ENCODE measurements around the gene NPPC.
"Not testable (repeated sequence)": the region's sequence is repeated elsewhere in the genome, so short reads cannot be mapped to it uniquely, and the experiment has no call there.

Gene NPPC, protein sequence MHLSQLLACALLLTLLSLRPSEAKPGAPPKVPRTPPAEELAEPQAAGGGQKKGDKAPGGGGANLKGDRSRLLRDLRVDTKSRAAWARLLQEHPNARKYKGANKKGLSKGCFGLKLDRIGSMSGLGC

GRCh38 chr2:231926180-231926741, at the start of gene NPPC:
TSS of gene NPPC (minus strand) at chr2:231926396. CDS start at chr2:231926249, 147 bp downstream.
- DNase-seq (ENCODE audit: low read depth): no peak

- no peak for DNase-seq (ENCODE audit: low read depth)
Measured at GRCh38 chr2:231975001-231975400, 48.8 kb upstream of the NPPC start.

- DNase-seq (ENCODE audit: low read depth): no peak
Measured at GRCh38 chr2:231970461-231970860, 44.3 kb upstream of the NPPC start.

DNA sequence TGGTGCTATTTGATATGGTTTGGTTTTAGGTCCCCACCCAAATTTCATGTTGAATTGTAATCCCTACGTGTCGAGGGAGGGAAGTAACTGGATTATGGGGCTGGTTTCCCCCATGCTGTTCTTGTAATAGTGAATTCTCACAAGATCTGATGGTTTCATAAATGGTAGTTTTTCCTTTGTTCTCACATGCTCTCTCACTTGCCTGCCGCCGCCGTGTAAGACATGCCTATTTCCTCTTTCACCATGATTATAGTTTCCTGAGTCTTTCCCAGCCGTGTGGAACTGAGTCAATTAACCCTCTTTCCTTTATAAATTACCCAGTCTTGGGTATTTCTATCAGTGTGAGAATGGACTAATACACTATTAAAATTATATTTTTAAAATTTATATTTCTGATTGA, 42.6 kb upstream of the NPPC start:
- DNase-seq (ENCODE audit: low read depth): no peak

GRCh38 chr2:231966886-231967285, 40.7 kb upstream of the NPPC start:
- no peak for DNase-seq (ENCODE audit: low read depth)

DNA sequence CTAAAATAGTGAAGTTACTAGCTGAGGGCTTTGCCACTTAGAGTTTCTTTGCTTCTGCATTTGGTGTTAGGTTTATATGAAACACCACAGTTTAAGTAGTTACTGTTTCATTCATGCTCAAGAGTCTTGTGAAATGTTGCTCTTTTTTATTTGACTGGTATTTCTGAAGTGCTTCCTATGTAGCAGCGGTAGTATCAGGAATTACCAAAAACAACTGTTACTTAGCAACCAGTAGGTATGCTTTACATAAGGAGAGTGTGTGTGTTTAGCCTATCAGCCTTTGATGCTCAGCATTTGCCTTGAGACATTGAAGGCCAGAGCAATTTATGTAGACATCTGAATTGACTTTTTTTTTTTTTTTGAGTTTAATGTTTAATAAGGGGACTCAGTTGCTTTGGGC, 38.9 kb upstream of the NPPC start:
- no peak for DNase-seq (ENCODE audit: low read depth)

GRCh38 chr2:231961349-231962166, 35.4 kb upstream of the NPPC start, which contains the start of gene DIS3L2:
TSS of gene DIS3L2 (plus strand) at chr2:231961713. CDS start at chr2:232014928, 53,215 bp downstream.
- no peak for DNase-seq (ENCODE audit: low read depth)

GRCh38 chr2:231960810-231961348, 34.7 kb upstream of the NPPC start:
- DNase-seq (ENCODE audit: low read depth): no peak

- DNase-seq (ENCODE audit: low read depth): no peak
Measured at GRCh38 chr2:231957913-231958763, 31.9 kb upstream of the NPPC start.

DNA sequence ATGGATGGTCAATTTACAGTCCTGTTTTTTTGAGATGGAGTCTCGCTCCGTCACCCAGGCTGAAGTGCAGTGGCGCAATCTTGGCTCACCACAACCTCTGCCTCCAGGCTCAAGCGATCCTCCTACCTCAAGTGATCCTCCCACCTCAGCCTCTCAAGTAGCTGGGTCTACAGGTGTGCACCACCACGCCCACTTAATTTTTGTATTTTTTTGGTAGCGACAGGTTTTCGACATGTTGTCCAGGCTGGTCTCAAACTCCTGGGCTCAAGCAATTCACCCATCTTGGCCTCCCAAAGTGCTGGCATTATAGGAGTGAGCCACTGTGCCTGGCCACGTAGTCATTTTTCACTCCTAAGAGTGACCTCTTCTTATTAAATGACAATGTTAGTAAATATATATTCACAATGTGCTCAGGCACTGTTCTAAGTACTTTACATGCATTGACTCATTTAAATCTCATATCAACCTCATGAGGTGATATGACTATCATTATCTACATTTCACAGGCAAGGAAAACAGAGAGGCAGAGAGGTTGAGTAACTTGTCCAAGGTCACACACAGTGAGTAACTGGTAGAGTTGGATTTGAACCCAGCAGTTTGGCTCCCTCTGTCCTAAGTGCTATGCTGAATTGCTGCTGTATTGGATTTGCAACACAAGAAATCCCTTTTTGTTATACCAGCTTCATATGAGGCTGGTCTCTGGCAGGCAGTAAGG, 29.7 kb upstream of the NPPC start:
- no peak for DNase-seq (ENCODE audit: low read depth)

- DNase-seq (ENCODE audit: low read depth): no peak
Measured at GRCh38 chr2:231951452-231952035, 25.3 kb upstream of the NPPC start.

DNA sequence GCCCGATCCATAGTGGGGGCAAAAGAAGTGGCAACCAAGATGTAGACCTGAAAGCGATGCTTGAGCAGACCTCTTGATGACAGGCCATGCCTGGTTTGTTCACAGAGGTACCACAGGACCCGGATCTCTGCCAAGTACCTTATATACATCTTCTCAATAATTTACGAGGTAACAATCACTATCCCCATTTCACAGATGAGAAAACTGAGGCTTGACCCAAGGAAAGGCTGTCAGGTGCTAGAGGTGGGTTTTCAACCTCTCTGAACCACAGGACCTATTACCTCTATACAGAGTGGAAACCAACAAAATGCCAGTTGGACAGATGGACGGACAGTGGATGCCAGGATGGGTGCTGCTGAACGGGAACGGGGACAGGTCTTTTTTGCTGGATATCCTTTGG, 21.5 kb upstream of the NPPC start:
- no peak for DNase-seq (ENCODE audit: low read depth)

GRCh38 chr2:231947112-231947511, 20.9 kb upstream of the NPPC start:
- not testable (repeated sequence) for DNase-seq (ENCODE audit: low read depth)

GRCh38 chr2:231946241-231946814, 20.1 kb upstream of the NPPC start:
- no peak for DNase-seq (ENCODE audit: low read depth)

GRCh38 chr2:231942180-231942579, 16.0 kb upstream of the NPPC start:
- DNase-seq (ENCODE audit: low read depth): no peak

DNA sequence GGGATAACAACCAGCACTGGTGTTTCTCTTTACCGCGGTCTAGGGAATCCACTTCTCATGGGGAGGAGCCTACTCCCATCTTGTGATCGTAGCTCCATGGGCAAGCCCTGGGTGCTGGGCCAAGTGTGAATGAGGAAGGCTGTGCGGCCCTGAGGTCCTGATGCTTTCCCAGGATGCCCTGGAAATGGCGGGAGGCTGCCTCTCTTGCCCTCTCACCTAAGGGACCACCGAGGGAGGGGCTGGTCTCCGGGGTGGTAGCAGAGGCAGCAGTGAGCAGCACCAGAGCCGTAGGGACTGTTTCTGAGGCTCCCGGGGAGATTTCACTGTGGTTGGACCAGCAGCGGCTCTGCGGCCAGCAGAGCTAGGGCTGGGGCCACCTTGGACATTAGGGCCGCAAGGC, 15.5 kb upstream of the NPPC start:
- no peak for DNase-seq (ENCODE audit: low read depth)

GRCh38 chr2:231940795-231941194, 14.6 kb upstream of the NPPC start:
- no peak for DNase-seq (ENCODE audit: low read depth)

DNA sequence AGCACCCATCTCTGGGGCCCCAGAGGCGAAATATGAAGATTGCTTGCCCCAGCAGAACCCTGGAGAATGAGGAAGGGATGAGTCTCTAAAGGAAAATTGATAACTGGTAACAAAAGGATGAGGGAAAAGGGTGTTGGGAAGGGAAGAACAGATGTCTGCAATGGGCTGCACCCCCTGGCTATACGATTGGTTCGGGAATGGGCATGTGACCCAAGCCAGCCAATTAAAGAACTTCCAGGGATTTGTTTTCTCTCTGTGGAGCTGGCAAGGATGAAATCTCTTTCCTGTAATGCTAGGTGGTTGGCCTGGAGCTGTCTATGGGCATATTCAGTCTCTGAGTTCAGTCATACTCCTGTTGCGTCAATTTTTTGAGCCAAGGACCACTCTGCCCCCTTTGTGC, 12.8 kb upstream of the NPPC start:
- no peak for DNase-seq (ENCODE audit: low read depth)

DNA sequence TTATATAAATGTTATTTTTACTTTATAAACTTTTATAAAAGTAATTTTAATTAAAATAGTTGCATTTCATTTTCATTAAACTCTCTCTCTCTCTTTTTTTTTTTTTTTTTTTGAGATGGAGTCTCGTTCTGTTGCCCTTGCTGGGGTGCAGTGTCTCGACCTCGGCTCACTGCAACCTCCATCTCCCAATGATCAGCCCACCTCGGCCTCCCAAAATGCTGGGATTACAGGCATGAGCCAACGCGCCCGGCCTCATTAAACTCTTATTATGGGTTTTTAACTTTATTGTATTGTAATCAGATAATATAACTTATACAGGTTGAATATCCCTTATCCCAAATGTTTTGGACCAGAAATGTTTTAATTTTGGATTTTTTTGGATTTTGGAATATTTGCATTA, 10.9 kb upstream of the NPPC start:
- DNase-seq (ENCODE audit: low read depth): no peak

DNA sequence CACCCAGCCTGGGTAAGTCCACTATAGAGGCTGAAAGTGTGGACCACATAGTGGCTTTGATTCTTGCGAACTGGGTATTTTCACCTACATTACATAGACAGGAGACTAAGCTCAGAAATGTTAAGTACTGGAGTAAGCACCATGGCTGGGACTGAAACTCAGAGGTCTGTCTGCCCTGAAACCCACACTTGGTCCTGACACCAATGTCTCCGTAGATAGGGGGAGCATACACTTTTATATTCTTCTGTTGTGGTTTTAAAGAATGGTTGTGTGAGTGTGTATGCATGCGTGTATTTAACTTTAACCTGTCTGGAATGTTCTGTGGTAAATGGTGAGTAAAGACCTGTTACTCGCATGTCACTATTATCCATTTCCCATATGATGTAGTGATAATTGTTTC, 10.3 kb upstream of the NPPC start:
- no peak for DNase-seq (ENCODE audit: low read depth)

DNA sequence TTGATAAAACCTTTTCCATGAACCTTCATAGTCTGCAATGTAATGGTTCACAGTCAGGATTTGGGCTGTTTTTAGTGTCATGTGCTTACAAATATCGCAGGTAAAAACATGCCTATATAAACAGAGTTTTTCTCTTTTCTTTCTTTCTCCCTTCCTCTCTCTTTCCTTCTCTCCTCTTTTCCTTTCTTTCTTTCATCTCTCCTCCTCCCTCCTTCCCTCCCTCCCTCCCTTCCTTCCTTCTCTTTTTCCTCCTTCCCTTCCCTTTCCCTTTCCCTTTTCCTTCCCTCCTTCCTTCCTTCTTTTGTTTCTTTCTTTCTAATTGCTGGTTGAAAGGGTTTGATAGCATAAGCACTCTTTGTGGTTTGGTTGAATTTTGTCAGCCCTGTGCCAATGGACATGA, 9.6 kb upstream of the NPPC start:
- no peak for DNase-seq (ENCODE audit: low read depth)

All from non-pigmented ciliary epithelial cell (primary cell).